HG03060 (cell line): ENCODE data around the gene GPR12.

Experiments
- ATAC-seq: cut with Tn5 transposase; IDR thresholded peaks from one replicate; pipeline ENCODE4 v1.9.1; 2021; ENCODE audit warnings: low read depth, moderate number of reproducible peaks; ENCODE audit not compliant: unreplicated experiment

Gene GPR12

DNA sequence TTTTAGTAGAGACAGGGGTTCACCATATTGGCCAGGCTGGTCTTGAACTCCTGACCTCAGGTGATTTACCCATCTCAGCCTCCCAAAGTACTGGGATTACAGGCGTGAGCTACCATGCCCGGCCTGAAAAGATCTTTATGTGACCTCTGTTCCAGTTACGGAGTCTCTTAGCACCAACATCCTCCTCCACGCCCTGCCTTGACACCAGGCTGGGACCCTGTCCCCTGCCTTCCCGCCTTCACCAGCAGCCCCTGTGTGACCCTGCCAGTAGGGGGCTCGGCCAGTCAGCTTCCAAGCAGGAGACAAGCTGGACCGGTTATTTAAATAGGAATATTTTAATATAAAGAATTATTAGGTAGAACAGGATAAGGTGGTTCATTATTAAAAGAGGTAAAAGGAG lies 54.2 kb downstream of the GPR12 start:
- no peak for ATAC-seq

DNA sequence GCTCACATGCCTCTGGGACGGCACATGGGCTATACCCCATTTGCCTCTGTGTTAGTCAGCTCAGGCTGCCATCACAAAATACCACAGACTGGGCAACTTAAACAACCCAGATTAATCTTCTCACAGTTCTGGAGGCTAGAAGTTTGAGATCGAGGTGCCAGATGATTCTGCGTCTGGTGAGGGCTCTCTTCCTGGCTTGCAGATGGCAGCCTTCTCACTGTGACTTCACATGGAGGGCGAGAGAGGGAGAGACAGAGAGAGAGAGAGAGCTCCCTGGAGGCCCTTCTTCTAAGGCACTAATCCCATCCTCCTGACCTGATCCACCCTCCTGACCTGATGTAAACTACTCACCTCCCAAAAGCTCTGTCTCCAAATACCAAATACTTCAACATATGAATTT lies 55.0 kb downstream of the GPR12 start:
- no peak for ATAC-seq
